C1 segment of cervical spinal cord (tissue), 14 donors: Measurements from ENCODE around the gene TRABD2B.

Experiments
- DNase-seq, 14 donors: peaks; one replicate each; lab custom pipeline; 2025; lab: John Stamatoyannopoulos, UW

The TRABD2B gene

DNA sequence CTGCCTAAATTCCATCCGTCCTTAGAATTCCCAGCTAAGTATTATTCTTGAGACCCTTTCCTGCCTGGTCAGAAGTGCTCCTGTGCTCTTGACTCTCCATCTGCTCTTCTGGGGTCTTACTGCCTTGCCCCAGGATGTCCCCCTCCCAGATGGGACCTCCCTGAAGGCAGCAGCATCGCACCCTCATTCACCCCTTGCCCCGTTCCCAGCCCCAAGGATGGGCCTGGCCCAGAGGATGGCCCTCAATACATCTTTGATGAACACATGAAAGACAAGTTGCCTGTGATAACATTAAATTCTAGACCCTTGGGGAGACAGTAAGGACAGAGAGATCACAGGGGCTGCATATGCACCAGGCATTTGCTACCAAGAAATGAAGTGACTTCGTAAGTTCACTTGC lies 167.2 kb downstream of the TRABD2B start:
- DNase-seq = no peak

DNA sequence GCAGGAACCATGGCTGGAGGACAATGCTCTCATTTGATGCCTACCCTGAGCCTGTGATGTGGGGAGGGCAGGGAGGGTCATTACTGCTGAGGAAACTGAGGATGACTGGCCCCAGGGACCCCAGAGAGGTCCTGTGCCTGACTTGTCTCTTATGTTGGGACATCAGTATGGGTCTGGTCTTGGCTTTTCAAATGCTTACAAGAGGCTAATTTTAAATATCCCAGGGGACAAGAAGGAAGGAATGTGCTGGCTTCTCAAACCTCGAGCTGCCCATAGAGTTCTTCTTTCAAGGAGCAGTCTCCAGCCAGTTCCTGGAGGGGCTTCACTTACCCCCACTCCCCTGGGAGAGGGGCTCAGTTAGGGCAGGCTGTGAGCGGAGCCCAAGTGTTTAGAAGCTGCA lies 168.2 kb downstream of the TRABD2B start:
- no peak for DNase-seq

DNA sequence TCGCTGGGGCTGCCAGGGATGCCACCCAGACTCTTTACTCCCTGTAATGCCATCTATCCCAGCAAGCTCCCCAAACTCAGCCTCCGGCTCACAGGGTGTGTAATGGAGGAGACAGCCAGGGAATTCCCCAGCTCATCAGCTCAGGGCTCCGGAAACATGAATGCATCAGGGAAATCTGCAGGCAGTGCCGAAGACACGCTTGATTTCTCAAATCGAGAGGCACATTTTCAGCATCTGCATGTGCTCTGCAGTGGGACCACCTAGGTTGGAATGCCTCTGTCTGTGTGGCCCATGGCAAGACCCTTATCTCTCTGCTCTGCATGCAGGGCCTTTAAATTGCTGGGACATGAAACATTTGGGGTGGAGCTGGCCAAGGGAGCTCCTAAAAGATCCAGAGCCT lies 170.1 kb downstream of the TRABD2B start:
- no peak for DNase-seq

DNA sequence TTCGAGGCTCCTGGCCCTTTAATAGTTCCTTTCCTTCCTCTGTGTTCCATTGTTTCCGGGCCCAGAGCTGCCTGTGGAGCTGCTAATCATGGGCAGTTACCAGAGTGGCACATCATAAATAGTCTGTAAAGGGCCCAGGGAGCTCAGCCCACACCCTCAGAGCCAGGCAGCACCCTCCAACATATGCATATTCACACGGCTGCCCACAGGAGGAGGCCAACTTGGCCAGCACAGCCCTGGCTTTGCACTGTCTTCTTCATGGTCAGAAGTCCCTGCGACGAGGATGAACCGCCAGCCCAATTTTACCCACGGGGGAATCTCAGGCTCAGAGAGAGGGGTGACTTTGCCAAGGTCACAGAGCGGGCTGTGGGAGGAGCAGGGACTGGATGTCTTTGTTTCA lies 172.5 kb downstream of the TRABD2B start:
- DNase-seq = no peak

DNA sequence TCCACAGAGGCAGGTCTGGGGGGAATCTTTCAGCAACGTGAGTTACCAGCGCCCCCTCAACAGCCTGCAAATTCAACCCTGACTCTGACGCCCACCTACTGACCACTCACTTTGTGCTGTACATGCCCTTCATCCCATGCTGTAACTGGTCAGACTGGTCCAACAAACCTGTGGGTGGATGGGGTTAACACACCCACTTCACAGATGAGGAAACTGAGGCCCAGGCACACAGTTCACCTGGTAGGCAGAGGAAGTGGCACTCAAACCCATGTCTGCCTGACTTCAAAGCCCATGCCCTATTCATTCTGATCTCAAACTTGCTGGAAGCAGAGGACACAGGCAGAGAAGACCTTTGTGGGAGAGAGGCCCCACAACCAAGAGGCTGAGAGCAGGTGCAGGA lies 172.9 kb downstream of the TRABD2B start:
- no peak for DNase-seq

DNA sequence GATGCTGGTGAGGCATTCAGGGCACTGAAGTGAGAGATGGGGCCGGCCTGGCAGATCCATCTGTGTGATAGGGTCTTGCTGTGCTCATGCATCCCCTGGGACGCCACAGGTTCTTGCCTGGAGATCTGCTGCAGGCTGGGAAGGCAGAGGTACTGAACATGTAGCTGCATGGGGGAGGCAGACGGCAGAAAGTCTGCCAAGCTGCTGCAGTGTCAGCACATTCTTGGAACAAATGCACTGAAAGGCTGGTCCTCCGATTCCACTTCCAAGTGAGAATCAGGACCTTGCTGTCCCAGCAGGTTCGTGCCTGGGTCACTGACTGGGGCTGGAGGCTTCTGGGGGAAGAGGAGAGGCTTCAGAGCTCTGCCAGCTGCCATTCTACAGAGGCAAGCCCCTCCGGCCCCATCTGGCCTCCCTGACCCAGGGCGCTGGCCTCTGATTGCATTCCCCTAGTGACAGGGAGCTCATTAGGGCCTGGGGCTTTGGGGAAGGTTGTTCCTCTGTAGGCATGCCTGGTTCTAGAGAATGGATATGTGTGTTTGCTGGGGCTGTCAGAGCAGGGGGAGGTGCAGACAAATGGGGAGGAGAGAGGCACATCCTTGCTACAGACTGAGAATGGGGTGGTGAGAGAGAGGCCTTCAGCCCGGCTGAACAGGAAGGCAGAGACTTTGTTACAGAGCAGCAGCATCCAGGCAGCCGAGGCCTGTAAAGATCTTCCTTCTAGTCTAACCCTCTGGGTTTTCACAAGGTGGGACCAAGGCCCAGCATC lies 174.0 kb downstream of the TRABD2B start:
- no peak for DNase-seq

DNA sequence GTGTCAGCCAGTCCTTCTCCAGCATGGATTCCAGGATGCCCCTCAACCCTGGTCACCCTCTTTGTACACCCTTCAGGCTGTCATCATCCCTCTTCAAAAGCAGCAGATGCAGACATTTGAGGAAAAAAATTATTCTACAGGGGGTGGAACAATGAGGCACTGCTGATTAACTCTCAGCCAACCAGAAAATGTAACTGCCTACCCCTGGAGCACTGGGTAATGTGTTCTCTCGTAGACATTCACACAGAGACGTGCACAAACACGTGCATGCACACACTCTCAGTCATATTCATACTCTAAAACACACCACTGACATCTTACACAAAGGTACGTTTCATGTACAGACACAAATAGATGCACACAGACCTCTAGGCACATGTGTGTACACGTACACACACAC lies 175.4 kb downstream of the TRABD2B start:
- DNase-seq = no peak

DNA sequence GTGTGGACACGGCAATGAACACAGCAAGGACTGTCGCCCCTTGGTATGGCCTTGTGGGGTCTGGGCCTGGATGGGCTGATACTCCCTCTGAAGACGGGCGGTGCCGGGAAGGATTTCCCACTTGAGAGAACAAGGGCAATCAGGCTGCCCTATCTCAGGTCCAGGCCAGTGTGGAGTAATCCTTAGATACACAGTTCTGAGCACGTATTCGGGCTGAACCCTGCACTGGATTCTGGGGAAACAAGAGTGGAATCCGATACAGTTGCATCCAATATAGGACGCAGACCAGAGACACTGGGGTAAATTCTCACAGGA lies 177.7 kb downstream of the TRABD2B start:
- no peak for DNase-seq

DNA sequence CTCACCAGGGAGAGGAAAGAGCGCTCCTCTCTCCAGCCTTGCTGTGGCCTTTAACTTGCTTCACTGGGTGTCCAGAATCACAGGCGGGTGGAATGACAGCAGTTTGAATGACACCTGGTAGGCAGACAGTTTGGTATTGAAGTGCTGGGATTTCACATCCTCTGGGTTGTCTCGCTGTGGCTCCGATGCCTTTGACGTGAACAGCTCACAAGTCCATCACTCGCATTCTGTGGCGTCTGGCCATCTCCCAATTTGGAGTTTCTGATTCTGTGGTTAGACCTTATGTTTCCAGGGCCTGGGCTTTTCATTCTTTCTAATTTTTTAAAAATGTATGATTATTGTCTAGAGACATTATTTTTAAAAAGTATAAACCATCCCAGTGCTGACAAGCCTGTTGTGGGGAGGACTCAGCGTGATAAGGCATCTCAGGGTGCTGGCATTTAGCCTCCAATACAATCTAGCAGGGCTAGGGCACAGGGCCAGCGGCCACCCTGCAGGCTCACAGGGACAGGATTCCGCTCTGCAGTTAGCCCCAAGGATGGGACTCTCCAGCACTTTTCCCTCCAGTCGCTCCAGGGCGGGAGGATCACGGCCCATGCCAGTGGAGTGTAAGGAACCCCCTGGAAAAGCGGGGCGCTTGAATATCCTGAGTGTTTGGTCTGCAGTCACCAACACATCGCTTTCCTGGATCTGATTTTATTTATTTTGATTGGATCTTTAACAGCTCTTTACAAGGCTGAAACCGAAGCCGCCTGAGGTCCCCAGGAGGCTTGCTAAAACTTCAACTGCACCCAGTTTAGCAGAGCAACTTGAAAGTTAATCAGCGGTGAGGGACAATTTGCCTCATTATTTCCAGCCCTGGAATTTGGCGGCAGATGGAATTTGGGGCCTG lies 178.3 kb downstream of the TRABD2B start:
- DNase-seq = no peak

DNA sequence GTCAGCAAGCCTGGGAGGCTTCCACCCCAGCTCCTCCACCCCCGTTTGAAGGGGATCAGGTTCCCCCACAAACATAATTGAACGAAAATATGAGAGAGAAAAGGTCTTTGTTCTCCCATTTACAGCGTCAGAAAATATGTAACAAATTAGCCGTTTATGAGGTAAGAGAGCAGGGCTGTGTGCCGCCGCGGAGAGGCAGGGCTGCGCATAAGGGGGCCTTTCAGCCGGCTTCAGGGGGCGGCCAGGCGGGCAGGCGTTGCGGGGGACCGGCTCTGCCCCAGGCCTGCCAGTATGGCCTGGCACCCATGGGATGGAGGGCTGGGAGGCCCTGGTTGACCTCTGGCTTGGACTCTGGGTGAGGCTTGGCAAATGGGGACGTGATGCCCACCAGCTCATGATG lies 179.3 kb downstream of the TRABD2B start:
- DNase-seq = no peak

DNA sequence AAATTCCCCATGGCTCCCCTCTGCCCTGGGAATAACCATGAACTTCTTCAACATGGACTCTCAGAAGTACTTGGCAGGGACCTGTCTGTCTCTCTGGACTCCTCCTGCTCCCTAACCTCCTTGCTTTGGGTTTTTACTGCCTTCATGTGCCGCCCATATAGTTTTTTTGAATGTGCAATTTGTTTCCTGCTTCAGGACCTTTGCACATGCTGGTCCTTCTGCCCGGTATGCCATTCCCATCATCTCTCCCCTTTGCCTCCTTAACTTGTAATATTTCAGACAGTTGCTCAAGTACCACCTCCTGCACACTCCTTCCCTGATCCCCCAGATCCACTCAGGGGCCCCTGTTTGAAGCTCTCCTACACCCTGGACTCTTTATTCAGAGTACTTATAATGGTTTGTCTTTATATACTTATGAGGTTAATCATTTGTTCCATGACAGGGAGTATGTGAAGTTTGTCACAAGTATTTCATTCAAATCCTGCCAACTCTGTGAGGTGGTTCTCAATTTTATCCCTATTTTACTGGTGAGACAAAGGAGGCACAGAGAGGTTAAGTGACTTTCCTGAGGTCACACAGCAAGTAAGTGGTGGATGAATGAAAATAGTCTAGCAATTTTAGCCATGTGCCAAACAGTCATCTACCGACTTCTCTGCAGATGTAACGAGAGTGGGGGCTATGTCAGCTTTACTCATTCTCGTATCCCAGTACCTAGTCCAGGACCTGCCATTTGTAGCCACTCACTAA lies 180.7 kb downstream of the TRABD2B start:
- no peak for DNase-seq

DNA sequence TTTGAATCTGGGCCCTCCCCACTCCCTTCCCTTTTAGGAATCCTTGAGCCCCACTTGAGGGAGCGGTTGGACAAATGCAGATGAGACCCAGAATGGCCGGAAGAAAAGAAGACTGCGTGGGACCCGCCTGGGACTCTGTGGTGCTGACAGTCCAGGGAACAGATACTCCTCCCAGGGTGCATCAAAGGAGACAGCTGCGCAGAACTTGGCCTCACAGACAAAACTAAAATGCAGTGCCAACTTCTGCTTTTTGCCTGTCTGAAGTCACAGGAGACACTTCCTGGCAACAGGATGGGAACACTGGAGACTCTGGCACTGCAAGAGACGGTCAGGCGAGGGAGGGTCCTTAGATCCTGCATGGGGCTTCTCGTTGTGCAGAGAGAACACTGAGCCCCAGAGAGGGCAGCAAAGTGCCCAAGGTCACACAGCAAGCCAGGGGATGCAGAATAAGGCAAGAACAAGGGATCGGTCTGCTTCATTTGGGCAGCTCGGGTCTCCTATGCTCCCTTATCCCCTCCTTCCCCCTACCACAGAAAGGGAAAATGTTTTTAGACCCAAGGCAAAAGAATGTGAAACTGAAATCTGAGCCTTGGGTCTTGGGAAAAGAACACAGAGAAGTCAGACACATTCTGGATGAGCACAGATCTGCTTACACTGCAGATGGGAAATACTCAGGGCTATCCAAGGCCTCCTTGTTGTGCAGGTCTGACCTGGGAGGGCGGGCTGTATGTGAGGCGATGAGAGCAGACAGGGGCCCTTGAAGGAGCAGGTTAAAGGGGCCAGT lies 182.4 kb downstream of the TRABD2B start:
- no peak for DNase-seq

DNA sequence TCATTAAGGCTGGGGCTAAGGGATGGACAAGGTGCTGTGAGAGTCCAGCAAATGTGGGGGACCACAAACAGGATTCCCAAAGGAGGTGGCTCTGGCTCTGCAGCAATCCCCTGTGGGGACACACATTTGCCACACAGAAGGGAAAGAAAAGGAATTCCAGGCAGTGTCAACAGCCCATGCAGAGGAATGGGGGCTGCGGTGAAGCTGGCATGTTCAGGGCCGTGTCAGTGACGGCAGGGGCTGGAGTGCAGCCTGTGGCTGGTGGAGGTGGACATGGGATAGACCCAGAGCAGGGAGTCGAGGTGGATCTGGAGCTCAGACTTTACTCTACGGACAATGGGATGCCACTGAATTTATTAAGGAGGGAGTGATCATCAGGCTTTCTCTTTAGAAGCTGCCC lies 183.2 kb downstream of the TRABD2B start:
- no peak for DNase-seq

DNA sequence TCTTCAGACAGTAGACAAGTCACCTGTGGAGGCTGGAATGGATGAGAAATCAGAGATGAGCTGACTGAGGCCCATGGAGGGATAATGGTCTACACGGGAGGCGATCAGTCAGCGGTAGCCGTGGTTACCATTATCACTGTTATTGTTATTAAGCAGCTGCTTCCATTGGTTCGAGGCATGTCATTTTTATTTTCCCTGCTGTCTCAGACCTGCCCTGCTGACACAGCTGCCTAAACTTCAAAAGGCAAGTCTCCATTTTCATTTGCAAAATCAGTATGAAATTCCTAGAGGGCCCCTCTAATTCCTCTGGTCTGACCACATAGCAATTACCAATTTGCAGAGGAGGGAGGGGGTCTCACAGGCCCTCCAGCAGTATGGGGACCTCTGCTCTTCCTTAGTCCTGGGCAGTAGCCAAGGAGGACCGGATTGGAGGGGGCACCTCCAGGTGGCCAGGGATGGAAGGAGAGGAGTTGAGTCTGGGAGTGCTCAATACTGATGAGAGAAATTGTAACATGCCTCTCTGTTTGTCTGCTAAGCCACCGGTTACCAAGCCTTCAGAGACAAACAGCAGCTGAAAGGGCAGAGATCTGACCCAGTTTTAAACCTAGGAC lies 184.2 kb downstream of the TRABD2B start:
- no peak for DNase-seq

DNA sequence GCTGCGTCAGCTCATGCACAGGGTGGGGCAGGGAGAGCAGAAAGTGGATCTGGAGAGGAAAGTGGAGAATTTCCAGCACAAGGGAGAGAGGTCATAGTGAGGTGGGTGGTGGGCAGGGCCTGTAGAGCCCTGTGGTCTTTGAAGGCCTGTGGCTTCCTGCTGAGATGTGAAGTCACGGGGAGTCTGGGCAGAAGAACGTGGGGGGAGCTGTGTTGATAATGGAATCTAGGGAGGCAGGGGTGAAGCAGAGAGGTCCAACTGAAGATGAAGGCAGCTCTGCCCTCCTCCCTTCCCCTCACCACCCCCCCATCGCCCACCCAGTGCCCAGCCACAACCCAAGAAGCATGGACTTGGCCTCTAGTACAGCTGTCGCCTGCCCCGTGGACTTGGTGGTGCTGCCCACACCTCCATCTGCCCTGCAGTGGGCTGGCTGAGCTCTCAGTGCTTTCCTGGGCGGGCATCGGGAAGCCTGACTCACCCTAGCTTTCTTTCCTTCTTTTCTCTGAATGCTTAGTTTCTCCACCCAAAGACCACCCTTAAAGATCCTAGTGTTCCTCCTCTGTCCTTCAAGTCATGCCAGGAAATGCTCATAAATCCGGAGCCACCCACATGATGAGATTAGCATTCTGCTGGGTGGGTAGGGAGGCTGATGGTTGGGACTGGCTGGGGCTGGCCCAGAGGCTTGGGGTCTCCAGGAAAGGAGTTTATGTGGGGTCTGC lies 186.1 kb downstream of the TRABD2B start:
- no peak for DNase-seq

DNA sequence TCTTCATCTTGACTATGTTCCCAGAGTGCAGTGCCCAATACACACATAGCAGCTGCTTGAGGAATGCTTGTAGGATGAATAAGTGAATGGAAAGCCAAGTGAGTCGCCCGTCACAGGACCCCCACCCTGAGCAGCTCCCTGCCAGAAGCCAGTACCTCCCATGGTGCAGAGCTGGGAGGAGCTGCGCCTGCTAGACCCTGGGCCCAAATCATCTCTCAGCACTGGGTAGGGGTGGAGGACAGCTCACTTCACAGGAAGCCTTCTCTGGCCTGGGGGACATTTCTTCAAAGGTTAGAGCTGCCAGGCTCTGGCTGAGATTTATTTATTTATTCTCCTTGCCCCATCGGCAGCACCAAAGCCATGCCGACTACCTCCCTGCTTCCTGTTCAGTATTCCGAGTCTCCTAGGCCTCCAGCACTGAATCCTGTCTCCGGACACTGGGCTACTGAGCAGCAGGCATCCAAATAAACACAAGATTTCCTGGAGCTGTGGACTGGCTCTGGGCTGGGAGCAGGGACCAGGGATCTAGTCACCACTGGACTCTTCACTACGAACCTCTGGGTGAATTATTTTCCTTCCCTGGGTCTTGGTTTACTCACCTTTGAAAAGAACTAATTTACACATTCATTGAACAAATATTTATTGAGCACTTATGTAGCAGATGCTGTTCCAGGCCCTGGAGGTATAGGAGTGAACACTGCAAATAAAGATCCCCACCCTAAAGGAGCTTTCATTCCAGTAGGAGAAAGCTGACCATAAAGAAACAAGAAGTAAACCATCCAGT lies 187.7 kb downstream of the TRABD2B start:
- DNase-seq = no peak

DNA sequence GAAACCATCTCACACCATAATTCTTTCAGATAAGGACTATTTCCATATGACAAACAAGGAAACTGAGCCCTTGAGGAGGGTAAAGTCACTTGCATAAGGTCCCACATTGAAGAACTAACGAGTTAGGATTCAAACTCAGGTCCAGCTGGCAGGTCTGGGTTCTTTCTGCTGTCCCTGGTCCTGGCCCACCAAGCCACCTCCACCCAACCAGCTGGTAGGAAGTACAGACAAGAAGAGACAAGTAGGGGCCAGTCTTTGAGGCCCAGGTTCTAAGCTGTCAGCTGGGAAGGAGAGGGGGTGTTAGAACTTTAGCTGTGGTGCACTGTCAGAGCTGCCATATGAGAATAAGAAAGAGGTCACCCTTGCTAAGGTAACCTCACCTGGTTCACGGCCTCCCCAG lies 188.6 kb downstream of the TRABD2B start:
- DNase-seq = no peak

DNA sequence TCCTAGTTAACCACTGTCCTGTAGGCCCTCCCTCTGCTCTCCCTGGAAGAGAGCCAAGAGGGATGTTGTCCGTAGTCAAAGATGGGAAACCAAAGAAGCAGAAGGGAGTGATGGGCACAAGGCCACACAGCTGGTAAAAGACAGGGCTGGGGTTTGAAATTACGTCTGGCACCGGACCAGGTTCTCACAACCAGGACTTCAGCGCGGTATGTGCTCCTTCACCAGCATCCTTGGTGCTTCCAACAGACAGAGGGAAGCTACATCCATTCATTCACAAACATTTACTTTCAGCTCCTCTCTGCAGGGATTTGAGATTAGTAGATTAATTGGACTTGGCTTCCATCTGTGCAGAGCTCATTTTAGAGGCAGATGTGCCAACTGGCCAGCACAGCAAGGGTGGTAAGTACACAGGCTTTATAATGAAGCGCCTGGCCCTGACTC lies 191.2 kb downstream of the TRABD2B start:
- DNase-seq = no peak

DNA sequence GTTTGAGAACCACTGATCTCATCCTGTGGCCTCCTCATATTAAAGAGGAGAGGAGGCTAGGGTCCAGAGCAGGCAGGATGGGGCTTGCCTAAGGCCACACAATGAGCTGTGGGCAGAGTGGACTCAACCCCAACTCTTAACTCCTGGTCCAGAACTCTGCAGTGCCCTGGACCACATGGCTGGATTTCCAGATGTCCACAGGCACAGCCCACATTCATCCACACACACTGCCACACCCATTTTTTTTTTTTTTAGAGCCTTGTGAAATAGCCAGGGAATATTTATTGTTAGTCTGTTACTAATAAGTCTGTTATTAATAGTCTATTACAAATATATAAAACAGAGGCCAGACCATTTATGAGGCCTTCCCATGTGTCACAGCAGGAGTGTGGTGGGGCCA lies 192.2 kb downstream of the TRABD2B start:
- DNase-seq = no peak
